IMR-90 (cell line): ENCODE measurements around the gene EDC4. TPM values are rescaled to one million over a fixed set of nuclear protein-coding genes. Genes with fewer than 3 reads are reported as not detected.

Source experiments
- ATAC-seq: fragments of 200-7000 bp; cut with Tn5 transposase; 2 replicates; pipeline ENCODE4 v1.9.1; 2020; ENCODE audit warnings: low read depth, mild to moderate bottlenecking, moderate library complexity
- BruUV-seq: library from RNA; stranded (reverse); fragments of 400-500 nt; replicated peaks from 2 replicates; lab custom pipeline; 2021; lab: Mats Ljungman, UMichigan
- CTCF ChIA-PET: fragments of 300-600 bp; formaldehyde crosslinking; extraction: SDS; loops from one replicate; lab custom pipeline; 2021; ENCODE audit warnings: antibody characterized with exemption; lab: Yijun Ruan, JAX
- POLR2A ChIA-PET: fragments of 300-600 bp; sonication (Branson Sonifier 250); formaldehyde crosslinking; loops from one replicate; lab custom pipeline; 2022; ENCODE audit warnings: antibody characterized with exemption; ENCODE audit not compliant: unreplicated experiment; lab: Charles Lee
- DNase-seq: peaks from one replicate; pipeline ENCODE4 v3.0.0; 2013
- H2AFZ ChIP-seq: replicated peaks from 2 replicates; pipeline ENCODE3; 2013; ENCODE audit warnings: low read length, mild to moderate bottlenecking; ENCODE audit not compliant: poor library complexity
- H2AK5ac ChIP-seq: 2 replicates; pipeline ENCODE4 v1.6.1; 2013; ENCODE audit warnings: low read depth, low read length, inconsistent platforms
- H2AK9ac ChIP-seq: replicated peaks from 2 replicates; pipeline ENCODE3; 2013; ENCODE audit warnings: mild to moderate bottlenecking, low read depth, low read length, moderate library complexity; ENCODE audit not compliant: poor library complexity
- H2BK120ac ChIP-seq: 2 replicates; pipeline ENCODE4 v1.6.1; 2013; ENCODE audit warnings: low read depth, low read length, inconsistent platforms
- H2BK15ac ChIP-seq: 3 replicates; pipeline ENCODE4 v1.6.1; 2013; ENCODE audit warnings: low read depth, low read length, inconsistent platforms
- H2BK20ac ChIP-seq: 2 replicates; pipeline ENCODE4 v1.6.1; 2013; ENCODE audit warnings: low read depth, mild to moderate bottlenecking, inconsistent platforms, low read length, moderate library complexity
- H2BK5ac ChIP-seq: 2 replicates; pipeline ENCODE4 v1.6.1; 2013; ENCODE audit warnings: mild to moderate bottlenecking, low read depth, low read length, inconsistent platforms; ENCODE audit not compliant: poor library complexity, severe bottlenecking
- H3K14ac ChIP-seq: replicated peaks from 2 replicates; pipeline ENCODE4 v1.6.1; 2013; ENCODE audit warnings: low read depth, low read length, inconsistent platforms
- H3K18ac ChIP-seq: 2 replicates; pipeline ENCODE4 v1.6.1; 2013; ENCODE audit warnings: low read depth, low read length, control low read depth
- H3K23ac ChIP-seq: 2 replicates; pipeline ENCODE4 v1.6.1; 2013; ENCODE audit warnings: low read depth, low read length, inconsistent platforms
- H3K27ac ChIP-seq: 2 replicates; pipeline ENCODE4 v1.5.1; 2013; ENCODE audit warnings: mild to moderate bottlenecking, control low read depth, low read length; ENCODE audit not compliant: insufficient read depth
- H3K27me3 ChIP-seq: 2 replicates; pipeline ENCODE4 v1.6.1; 2013; ENCODE audit warnings: low read length; ENCODE audit not compliant: control insufficient read depth, insufficient read depth
- H3K36me3 ChIP-seq: 2 replicates; pipeline ENCODE4 v1.6.1; 2013; ENCODE audit warnings: low read length, mixed read lengths; ENCODE audit not compliant: control insufficient read depth, insufficient read depth
- H3K4ac ChIP-seq: 2 replicates; pipeline ENCODE4 v1.6.1; 2013; ENCODE audit warnings: low read depth, low read length, inconsistent platforms
- H3K4me1 ChIP-seq: 2 replicates; pipeline ENCODE4 v1.6.1; 2013; ENCODE audit warnings: low read length, mixed read lengths; ENCODE audit not compliant: control insufficient read depth, insufficient read depth
- H3K4me2 ChIP-seq: 2 replicates; pipeline ENCODE4 v1.6.1; 2013; ENCODE audit warnings: low read depth, mild to moderate bottlenecking, control low read depth, low read length, moderate library complexity
- H3K4me3 ChIP-seq: 2 replicates; pipeline ENCODE4 v1.5.1; 2013; ENCODE audit warnings: low read depth, mild to moderate bottlenecking, control low read depth, low read length, moderate library complexity; ENCODE audit not compliant: insufficient read depth
- H3K56ac ChIP-seq: 2 replicates; pipeline ENCODE4 v1.6.1; 2013; ENCODE audit warnings: low read length, inconsistent platforms; ENCODE audit not compliant: insufficient read depth; ENCODE audit errors: extremely low read depth
- H3K79me1 ChIP-seq, 2 experiments: 2 replicates each; pipeline ENCODE4 v1.6.1; 2013; ENCODE audit warnings: low read length in 2 of 2, inconsistent platforms in 1 of 2, low read depth in 1 of 2
- H3K9ac ChIP-seq: 2 replicates; pipeline ENCODE4 v1.6.1; 2013; ENCODE audit warnings: low read depth, low read length, control low read depth
- H3K9me1 ChIP-seq: 2 replicates; pipeline ENCODE4 v1.6.1; 2013; ENCODE audit warnings: low read length, inconsistent platforms; ENCODE audit not compliant: insufficient read depth
- H3K9me3 ChIP-seq: 2 replicates; pipeline ENCODE4 v1.6.1; 2013; ENCODE audit warnings: low read length; ENCODE audit not compliant: control insufficient read depth, insufficient read depth
- H4K20me1 ChIP-seq: 2 replicates; pipeline ENCODE4 v1.6.1; 2013; ENCODE audit warnings: low read length, inconsistent platforms; ENCODE audit not compliant: insufficient read depth
- H4K5ac ChIP-seq: 2 replicates; pipeline ENCODE4 v1.6.1; 2013; ENCODE audit warnings: mild to moderate bottlenecking, low read depth, low read length, control low read depth
- H4K8ac ChIP-seq, 2 experiments: 2 replicates each; pipeline ENCODE4 v1.6.1; 2013; ENCODE audit warnings: low read depth in 2 of 2, low read length in 2 of 2, control low read depth in 1 of 2, inconsistent platforms in 1 of 2
- H4K91ac ChIP-seq: 2 replicates; pipeline ENCODE4 v1.6.1; 2013; ENCODE audit warnings: low read depth, low read length, inconsistent platforms; ENCODE audit not compliant: insufficient read depth
- BHLHE40 ChIP-seq: fragments of 150-350 bp; IDR thresholded peaks from 2 replicates; pipeline ENCODE4 v1.6.1; 2016; ENCODE audit warnings: mild to moderate bottlenecking, low read depth, low read length
- CEBPB ChIP-seq: IDR thresholded peaks from 2 replicates; pipeline ENCODE4 v1.6.1; 2012; ENCODE audit warnings: low read depth, low read length, improper control_type of control experiment
- CHD1 ChIP-seq: IDR thresholded peaks from 2 replicates; pipeline ENCODE4 v1.6.1; 2012; ENCODE audit warnings: low read depth, low read length, improper control_type of control experiment
- CTCF ChIP-seq: conservative IDR thresholded peaks from 2 replicates; pipeline ENCODE4 v1.5.1; 2012; ENCODE audit warnings: mild to moderate bottlenecking, low read depth, low read length, improper control_type of control experiment
- FOS ChIP-seq: fragments of 150-350 bp; IDR thresholded peaks from 2 replicates; pipeline ENCODE4 v1.6.1; 2016; ENCODE audit warnings: low read depth, low read length
- MAFK ChIP-seq: IDR thresholded peaks from 2 replicates; pipeline ENCODE4 v1.6.1; 2012; ENCODE audit warnings: low read depth, low read length, improper control_type of control experiment
- MXI1 ChIP-seq: IDR thresholded peaks from 2 replicates; pipeline ENCODE4 v1.6.1; 2012; ENCODE audit warnings: low read depth, mild to moderate bottlenecking, low read length, moderate library complexity, borderline replicate concordance
- NFE2L2 ChIP-seq: fragments of 150-350 bp; IDR thresholded peaks from 2 replicates; pipeline ENCODE4 v1.6.1; 2016; ENCODE audit warnings: low read depth, mild to moderate bottlenecking, low read length
- POLR2A ChIP-seq: IDR thresholded peaks from 2 replicates; pipeline ENCODE4 v1.6.1; 2012; ENCODE audit warnings: mild to moderate bottlenecking, low read depth, low read length
- RAD21 ChIP-seq: IDR thresholded peaks from 2 replicates; pipeline ENCODE4 v1.6.1; 2012; ENCODE audit warnings: low read length, improper control_type of control experiment
- RCOR1 ChIP-seq: IDR thresholded peaks from 2 replicates; pipeline ENCODE4 v1.6.1; 2012; ENCODE audit warnings: mild to moderate bottlenecking, low read length, improper control_type of control experiment; ENCODE audit not compliant: insufficient replicate concordance
- RFX5 ChIP-seq: IDR thresholded peaks from 2 replicates; pipeline ENCODE4 v1.8.0; 2012; ENCODE audit warnings: low read depth, mild to moderate bottlenecking, low read length, moderate library complexity
- SMC3 ChIP-seq: fragments of 150-350 bp; IDR thresholded peaks from 2 replicates; pipeline ENCODE4 v1.6.1; 2016; ENCODE audit warnings: low read depth, mild to moderate bottlenecking, antibody characterized with exemption, low read length, moderate library complexity
- WGBS, 2 experiments: methylation state at CpG; one replicate each; pipeline versions ENCODE4 v1.1.5 to v1.1.7; 2013; ENCODE audit warnings: missing lambda C conversion rate in 2 of 2; ENCODE audit not compliant: insufficient read length in 1 of 2; ENCODE audit errors: extremely low coverage in 2 of 2; 5-methylcytosine and 5-hydroxymethylcytosine counted together
- dilution Hi-C: fragments of 300-500 bp; cut with HindIII; formaldehyde crosslinking; loops from one replicate; pipeline ENCODE4 v1.14.3; 2018; ENCODE audit warnings: low sequenced_read_pairs; ENCODE audit not compliant: unreplicated experiment
- in situ Hi-C: fragments of 300-500 bp; cut with MboI; formaldehyde crosslinking; loops from 3 replicates; pipeline ENCODE4 v1.14.3; 2019; ENCODE audit warnings: low sequenced_read_pairs, inconsistent platforms, mixed read lengths
- intact Hi-C: fragments of 100-400 bp; cut with micrococcal nuclease; formaldehyde crosslinking; loops from 2 replicates; pipeline ENCODE4 v1.10.0; 2022
- polyA plus RNA-seq, 3 experiments: library from polyadenylated mRNA; depleted of rRNA; stranded (reverse); fragments of >200 nt; gene quantifications; 2 replicates each; pipeline ENCODE4 v1.2.3, GENCODE V29; 2012; ENCODE audit warnings: low replicate concordance in 1 of 3
- total RNA-seq: library from RNA; depleted of rRNA; stranded (reverse); fragments of >200 nt; gene quantifications from 2 replicates; pipeline ENCODE4 v1.2.3, GENCODE V29; 2012
- TF ChIP-seq, protein P1 (sequence below): fragments of 150-350 bp; IDR thresholded peaks from 2 replicates; pipeline ENCODE4 v1.6.1; 2017; ENCODE audit warnings: mild to moderate bottlenecking, antibody characterized with exemption, low read length, low read depth
- TF ChIP-seq, protein P2 (sequence below): fragments of 150-350 bp; IDR thresholded peaks from 2 replicates; pipeline ENCODE4 v1.6.1; 2016; ENCODE audit warnings: low read depth, mild to moderate bottlenecking, low read length, moderate library complexity, borderline replicate concordance

EDC4 gene
- total and polyA plus RNA-seq, 2 of the 4 experiments (the other 2 are of a cell fraction), result 33.2 to 64.0 TPM

DNA sequence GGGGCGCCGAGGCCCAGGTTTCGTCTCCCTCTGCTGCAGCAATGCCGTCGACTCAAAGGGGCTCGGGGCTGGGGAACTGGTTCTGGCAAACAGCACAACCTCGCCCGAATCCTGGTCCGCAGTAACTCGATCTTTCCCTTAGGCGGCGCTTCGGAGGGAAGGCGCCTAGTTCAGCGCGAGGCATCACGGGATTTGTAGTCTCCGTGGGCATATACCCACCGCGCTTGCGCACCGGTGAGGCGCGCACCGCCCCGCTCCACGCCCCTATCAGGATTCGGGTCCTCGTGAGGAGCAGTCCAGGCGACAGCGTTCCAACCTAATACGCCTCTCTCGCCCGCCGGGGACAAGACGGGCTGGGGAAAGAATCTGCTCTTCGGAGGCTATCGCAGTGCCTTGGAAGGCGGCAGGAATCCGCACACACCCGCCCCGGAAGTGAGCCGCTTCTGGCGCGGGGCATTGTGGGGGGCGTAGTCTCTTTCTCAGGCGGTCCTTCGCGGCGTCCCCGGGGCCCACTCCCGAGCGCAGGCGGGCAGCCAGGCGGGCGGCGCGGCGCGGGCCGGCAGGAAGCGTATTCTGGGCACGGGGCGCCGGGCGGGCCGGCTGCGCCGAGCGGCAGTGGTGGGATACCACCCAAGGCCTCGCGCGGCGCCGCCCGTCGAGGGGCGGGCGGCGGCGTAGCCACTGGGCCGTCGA, 30.9 kb upstream of the EDC4 start, which contains the start of gene THAP11:
TSS of gene THAP11 (plus strand) at position 505 of the 693 bp plus-strand sequence. CDS start 235 bp downstream, outside the sequence.
- Histone ChIP-seq H3K79me1 (peaks cover 24 to 43% of the 10 kb centered on the region in 2 experiments), H3K27me3 (no peaks in the 10 kb centered on the region), H3K36me3 (no peaks in the 10 kb centered on the region), H4K5ac (peak within 1 kb of the TSS; percentile 87), H2AFZ (peak within 1 kb of the TSS; percentile 100), H3K18ac (peak within 1 kb of the TSS; percentile 93), H3K9ac (peak within 1 kb of the TSS; percentile 88), H4K20me1 (peaks cover 13% of the 10 kb centered on the region), H2BK20ac (peak within 1 kb of the TSS; percentile 100), H3K27ac (peak within 1 kb of the TSS; percentile 91), H3K14ac (peak within 1 kb of the TSS; percentile 100), H3K56ac (peak within 1 kb of the TSS; percentile 99), H3K4me3 (peak within 1 kb of the TSS; percentile 69), H3K4ac (peak within 1 kb of the TSS; percentile 100), H3K9me1 (peaks cover 21% of the 10 kb centered on the region), H2BK15ac (peak within 1 kb of the TSS; percentile 100), H3K4me2 (peak within 1 kb of the TSS; percentile 90), H3K9me3 (no peaks in the 10 kb centered on the region), H2BK5ac (peak within 1 kb of the TSS; percentile 96), H3K23ac (peak within 1 kb of the TSS; percentile 100), H2BK120ac (peak within 1 kb of the TSS; percentile 99), H3K4me1 (peaks cover 13% of the 10 kb centered on the region), H2AK9ac (peak within 1 kb of the TSS; percentile 99), H4K8ac (peak within 1 kb of the TSS; percentile 80 to 100), H2AK5ac (peak within 1 kb of the TSS; percentile 92), H4K91ac (peak within 1 kb of the TSS; percentile 100)
- DNase-seq (peak; percentile 92), ATAC-seq (peak; percentile 67)
- in situ Hi-C loops (no loop called here), dilution Hi-C loops (no loop called here), intact Hi-C loops (loop anchor here (1.0 to 2.0 kb wide), 2 partner anchors 25 to 86 kb away; no protein-coding TSS in a partner anchor)
- BruUV-seq, result no TSS peak
- WGBS, 2 experiments, result 1% methylated on average over 58 of the region's 83 CpGs; no CpG with 5 or more reads in 1 of the 2 experiments
- CTCF ChIA-PET, result no interaction called here
- POLR2A ChIA-PET, result no interaction called here
- TF ChIP-seq, protein P1, sequence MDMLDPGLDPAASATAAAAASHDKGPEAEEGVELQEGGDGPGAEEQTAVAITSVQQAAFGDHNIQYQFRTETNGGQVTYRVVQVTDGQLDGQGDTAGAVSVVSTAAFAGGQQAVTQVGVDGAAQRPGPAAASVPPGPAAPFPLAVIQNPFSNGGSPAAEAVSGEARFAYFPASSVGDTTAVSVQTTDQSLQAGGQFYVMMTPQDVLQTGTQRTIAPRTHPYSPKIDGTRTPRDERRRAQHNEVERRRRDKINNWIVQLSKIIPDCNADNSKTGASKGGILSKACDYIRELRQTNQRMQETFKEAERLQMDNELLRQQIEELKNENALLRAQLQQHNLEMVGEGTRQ, result peak; percentile 46; the same call in 1 of the 2 replicates
- no peak for TF ChIP-seq NFE2L2
- no peak for TF ChIP-seq RCOR1
- no peak for TF ChIP-seq RFX5
- no peak for TF ChIP-seq MAFK
- no peak for TF ChIP-seq CHD1
- no peak for TF ChIP-seq CEBPB
- TF ChIP-seq BHLHE40, result no peak
- peak; percentile 34 for TF ChIP-seq SMC3
- peak; percentile 96 for TF ChIP-seq CTCF
- peak; percentile 50 for TF ChIP-seq RAD21
- TF ChIP-seq, protein P2, sequence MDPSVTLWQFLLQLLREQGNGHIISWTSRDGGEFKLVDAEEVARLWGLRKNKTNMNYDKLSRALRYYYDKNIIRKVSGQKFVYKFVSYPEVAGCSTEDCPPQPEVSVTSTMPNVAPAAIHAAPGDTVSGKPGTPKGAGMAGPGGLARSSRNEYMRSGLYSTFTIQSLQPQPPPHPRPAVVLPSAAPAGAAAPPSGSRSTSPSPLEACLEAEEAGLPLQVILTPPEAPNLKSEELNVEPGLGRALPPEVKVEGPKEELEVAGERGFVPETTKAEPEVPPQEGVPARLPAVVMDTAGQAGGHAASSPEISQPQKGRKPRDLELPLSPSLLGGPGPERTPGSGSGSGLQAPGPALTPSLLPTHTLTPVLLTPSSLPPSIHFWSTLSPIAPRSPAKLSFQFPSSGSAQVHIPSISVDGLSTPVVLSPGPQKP, result no peak
- no peak for TF ChIP-seq FOS
- TF ChIP-seq POLR2A, result peak; percentile 52; the same call in 1 of the 2 replicates
- no peak; the same call in 1 of the 2 replicates for TF ChIP-seq MXI1
